SK-N-MC (cell line): Measurements from ENCODE around the gene SNURF.

Experiments
- EZH2 ChIP-seq: fragments of 200-600 bp; sonication (generic); IDR thresholded peaks from one replicate; pipeline ENCODE4 v1.6.1; 2017; ENCODE audit warnings: antibody characterized with exemption
- POLR2AphosphoS5 ChIP-seq: IDR thresholded peaks from 2 replicates; pipeline ENCODE4 v1.6.1; 2012; ENCODE audit warnings: mild to moderate bottlenecking, low read depth, low read length, borderline replicate concordance

DNA sequence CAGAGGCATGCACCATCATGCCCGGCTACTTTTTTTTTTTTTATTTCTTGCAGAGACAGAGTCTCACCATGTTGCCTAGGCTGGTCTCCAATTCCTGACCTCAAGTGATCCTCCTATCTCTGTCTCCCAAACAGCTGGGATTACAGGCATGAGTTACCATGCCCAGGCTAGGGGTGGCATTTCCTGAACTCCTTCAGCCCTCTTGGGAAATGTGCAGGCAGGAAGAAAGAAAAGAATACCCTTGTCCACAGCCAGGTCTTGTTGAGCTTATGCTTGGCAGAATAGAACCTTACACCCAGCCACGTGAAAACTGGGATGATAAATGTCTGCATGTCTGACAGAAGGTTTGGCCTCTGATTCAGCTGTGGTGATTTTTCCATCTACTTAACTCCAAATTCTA lies 30.2 kb upstream of the SNURF start:
- TF ChIP-seq EZH2 (no peak), POLR2AphosphoS5 (no peak)
